Esophagus muscularis mucosa (tissue), 4 donors: Measurements from ENCODE around the gene GTF2F2. TPM values are rescaled to one million over a fixed set of nuclear protein-coding genes. Genes with fewer than 3 reads are reported as not detected.

Experiments used
- DNase-seq: peaks from one replicate; pipeline ENCODE4 v3.0.0-alpha.2; 2017; ENCODE audit errors: extremely low spot score
- H3K27ac ChIP-seq, 4 donors: fragments of 200-600 bp; sonication (generic); replicated peaks in 1 of 4; 1 replicate in 3 of 4; 2 replicates in 1 of 4; pipeline ENCODE4 v1.5.1; 2016 to 2019; ENCODE audit warnings: mild to moderate bottlenecking in 1 of 4
- H3K27me3 ChIP-seq, 4 donors: fragments of 200-600 bp; sonication (generic); one replicate each; pipeline versions ENCODE4 v1.5.1 to v1.6.0; 2016 to 2019
- H3K36me3 ChIP-seq, 4 donors: fragments of 200-600 bp; sonication (generic); one replicate each; pipeline ENCODE4 v1.5.1; 2016 to 2019
- H3K4me1 ChIP-seq, 4 donors: fragments of 200-600 bp; sonication (generic); one replicate each; pipeline ENCODE4 v1.5.1; 2016 to 2019
- H3K4me3 ChIP-seq, 4 donors: fragments of 200-600 bp; sonication (generic); 1 replicate in 2 of 4; 2 replicates in 2 of 4; pipeline ENCODE4 v1.5.1; 2016 to 2019; ENCODE audit warnings: mild to moderate bottlenecking in 4 of 4, moderate library complexity in 1 of 4
- H3K9me3 ChIP-seq, 4 donors: fragments of 200-600 bp; sonication (generic); 1 replicate in 3 of 4; 2 replicates in 1 of 4; pipeline ENCODE4 v1.5.1; 2016 to 2019
- EP300 ChIP-seq: sonication (generic); formaldehyde crosslinking; IDR thresholded peaks from one replicate; pipeline ENCODE4 v1.6.1; 2017; ENCODE audit warnings: antibody characterized with exemption
- POLR2A ChIP-seq: fragments of 450-650 bp; IDR thresholded peaks from one replicate; pipeline ENCODE4 v1.6.1; 2017; ENCODE audit warnings: antibody characterized with exemption, moderate library complexity, mild to moderate bottlenecking, low read depth
- POLR2AphosphoS5 ChIP-seq, 2 donors: sonication (generic); formaldehyde crosslinking; IDR thresholded peaks; one replicate each; pipeline ENCODE4 v1.6.1; 2017; ENCODE audit warnings: antibody characterized with exemption in 2 of 2
- WGBS: methylation state at CpG from one replicate; pipeline ENCODE4 v1.1.5; 2018; 5-methylcytosine and 5-hydroxymethylcytosine counted together
- intact Hi-C: fragments of 100-400 bp; cut with DNase I; formaldehyde crosslinking; loops from one replicate; pipeline ENCODE4 v1.15.1; 2023
- total RNA-seq, 4 donors: library from RNA; depleted of rRNA; stranded (reverse); fragments of >200 nt; gene quantifications; one replicate each; pipeline versions ENCODE4 v1.1.0 to v1.2.1, GENCODE V29; 2016
- TF ChIP-seq, protein P1 (sequence below), 3 experiments: fragments of 200-600 bp in 2 of 3; fragments of 450-650 bp in 1 of 3; sonication (generic) in 2 of 3; IDR thresholded peaks; one replicate each; pipeline ENCODE4 v1.5.1; 2017 to 2019; ENCODE audit warnings: antibody characterized with exemption in 3 of 3, mild to moderate bottlenecking in 2 of 3, moderate library complexity in 1 of 3

GTF2F2 gene
- total RNA-seq, 4 donors from 2014 or later = 12.9 to 15.1 (median 14.6) TPM

DNA sequence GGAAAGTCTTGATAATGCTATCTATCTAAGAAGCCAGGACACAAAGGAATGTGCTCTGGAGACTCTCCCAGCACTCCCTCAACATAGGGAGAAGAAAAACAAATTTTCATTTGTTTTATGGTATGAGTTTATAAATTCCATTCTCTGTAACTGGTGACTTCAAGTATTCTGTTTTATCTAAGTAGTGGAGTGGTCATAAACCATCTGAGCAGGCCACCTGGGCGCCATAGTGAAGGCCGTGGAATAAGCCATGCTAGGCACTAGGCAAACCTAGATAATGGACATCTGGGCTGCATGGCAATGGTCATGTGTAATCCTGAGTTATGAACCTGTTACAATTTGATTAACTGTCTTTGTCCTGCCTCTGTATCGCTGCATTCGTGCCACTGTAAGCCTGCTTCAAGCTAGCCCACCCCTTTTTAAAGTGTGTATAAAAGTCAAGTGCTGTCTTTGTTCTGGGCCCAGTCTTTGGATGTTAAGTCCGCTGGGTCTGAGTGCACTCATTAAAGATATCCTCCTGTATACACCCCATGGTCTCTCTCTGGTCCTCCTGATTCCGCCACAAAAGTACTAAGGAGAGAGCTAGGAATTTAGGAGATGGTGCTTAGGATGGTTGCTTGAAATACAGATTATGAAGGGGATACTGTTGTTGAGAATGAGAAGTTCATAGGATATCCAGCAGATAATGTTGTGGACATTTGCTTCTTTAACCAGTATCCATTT, 13.2 kb downstream of the GTF2F2 start:
- intact Hi-C loops = no loop called here
- H3K27me3 ChIP-seq = no peaks in the 10 kb centered on the region
- H3K36me3 ChIP-seq = peaks cover 5 to 13% (median 7%) of the 10 kb centered on the region in 4 donors
- TF ChIP-seq POLR2AphosphoS5 (IDR thresholded peaks at IDR 0.05) (no peak), POLR2A (no peak), EP300 (no peak)
- TF ChIP-seq, protein P1, sequence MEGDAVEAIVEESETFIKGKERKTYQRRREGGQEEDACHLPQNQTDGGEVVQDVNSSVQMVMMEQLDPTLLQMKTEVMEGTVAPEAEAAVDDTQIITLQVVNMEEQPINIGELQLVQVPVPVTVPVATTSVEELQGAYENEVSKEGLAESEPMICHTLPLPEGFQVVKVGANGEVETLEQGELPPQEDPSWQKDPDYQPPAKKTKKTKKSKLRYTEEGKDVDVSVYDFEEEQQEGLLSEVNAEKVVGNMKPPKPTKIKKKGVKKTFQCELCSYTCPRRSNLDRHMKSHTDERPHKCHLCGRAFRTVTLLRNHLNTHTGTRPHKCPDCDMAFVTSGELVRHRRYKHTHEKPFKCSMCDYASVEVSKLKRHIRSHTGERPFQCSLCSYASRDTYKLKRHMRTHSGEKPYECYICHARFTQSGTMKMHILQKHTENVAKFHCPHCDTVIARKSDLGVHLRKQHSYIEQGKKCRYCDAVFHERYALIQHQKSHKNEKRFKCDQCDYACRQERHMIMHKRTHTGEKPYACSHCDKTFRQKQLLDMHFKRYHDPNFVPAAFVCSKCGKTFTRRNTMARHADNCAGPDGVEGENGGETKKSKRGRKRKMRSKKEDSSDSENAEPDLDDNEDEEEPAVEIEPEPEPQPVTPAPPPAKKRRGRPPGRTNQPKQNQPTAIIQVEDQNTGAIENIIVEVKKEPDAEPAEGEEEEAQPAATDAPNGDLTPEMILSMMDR (IDR thresholded peaks at IDR 0.05) = no peak
- no peak for DNase-seq
- no peak overlapping the region for H3K4me3 ChIP-seq
- peaks cover 0 to 8% (median 0%) of the 10 kb centered on the region in 4 donors for H3K9me3 ChIP-seq
- H3K4me1 ChIP-seq = peaks cover 0 to 7% (median 2%) of the 10 kb centered on the region in 4 donors
- WGBS = 97% methylated on average over 6 of the region's 6 CpGs
- H3K27ac ChIP-seq = no peak overlapping the region

DNA sequence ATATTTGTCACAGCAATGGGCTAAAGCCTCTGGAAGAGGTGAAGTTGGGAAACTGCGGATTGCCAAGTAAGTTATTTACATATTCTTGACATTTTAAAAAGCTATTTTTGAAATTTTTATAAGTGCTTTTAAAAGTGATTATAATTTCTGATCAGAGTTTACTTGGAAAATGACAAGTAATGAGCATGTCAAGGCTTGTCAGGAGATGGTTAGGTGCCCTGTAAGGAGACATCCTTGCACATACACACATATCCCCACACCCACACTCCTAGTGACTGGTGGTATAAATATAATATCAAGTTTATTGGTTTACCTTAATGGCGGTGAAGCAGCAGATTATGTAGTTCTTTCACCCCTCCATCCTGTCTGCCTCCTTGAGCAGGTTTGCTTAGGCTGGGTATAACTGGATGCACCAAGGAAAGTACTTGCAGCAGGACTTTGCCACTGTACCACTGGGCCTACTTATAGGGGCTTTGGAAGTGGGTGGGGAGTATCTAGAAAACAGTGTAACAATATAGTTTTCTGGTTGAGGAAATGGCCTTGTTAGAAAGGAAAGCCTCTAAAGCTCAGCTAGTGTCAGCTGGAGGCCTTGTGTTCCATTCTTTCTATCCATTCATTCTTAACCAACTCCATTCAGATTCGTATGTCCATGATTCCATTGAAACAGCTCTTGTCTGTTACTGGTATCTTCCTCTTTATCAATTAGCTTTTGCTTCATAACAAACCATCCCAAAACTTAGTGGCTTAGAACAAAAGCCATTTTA, 16.6 kb downstream of the GTF2F2 start:
- WGBS = 92% methylated on average over 3 of the region's 3 CpGs
- DNase-seq = no peak

DNA sequence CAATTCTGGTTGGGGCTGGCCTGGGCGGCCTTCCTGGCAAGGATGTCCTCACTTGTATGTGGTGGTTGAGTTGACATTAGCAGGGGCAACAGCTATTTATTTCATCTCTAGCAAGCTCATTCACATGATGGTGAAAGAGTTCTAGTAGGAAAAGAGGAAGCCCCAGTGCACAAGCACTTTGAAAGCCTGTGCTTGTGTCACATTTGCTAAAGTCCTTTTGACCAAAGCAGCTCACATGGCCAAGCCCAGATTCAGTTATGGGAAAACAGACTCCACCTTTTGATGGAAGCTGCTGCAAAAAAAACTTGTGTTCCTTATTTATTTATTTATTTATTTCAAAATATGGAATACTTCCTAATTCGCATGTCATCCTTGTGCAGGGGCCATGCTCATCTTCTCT, 17.2 kb downstream of the GTF2F2 start:
- Histone ChIP-seq H3K27me3 (no peaks in the 10 kb centered on the region), H3K36me3 (peaks cover 7 to 28% (median 12%) of the 10 kb centered on the region in 4 donors), H3K9me3 (peaks cover 0 to 8% (median 0%) of the 10 kb centered on the region in 4 donors), H3K4me1 (peaks cover 0 to 7% (median 2%) of the 10 kb centered on the region in 4 donors), H3K27ac (no peak overlapping the region), H3K4me3 (no peak overlapping the region)
- 96% methylated on average over 2 of the region's 2 CpGs for WGBS
- DNase-seq = no peak
- intact Hi-C loops = no loop called here
- TF ChIP-seq POLR2A (no peak), POLR2AphosphoS5 (IDR thresholded peaks at IDR 0.05) (no peak), EP300 (no peak)
- TF ChIP-seq, protein P1 (IDR thresholded peaks at IDR 0.05) = no peak

More for the DNA sequence above, 16.6 kb downstream of the GTF2F2 start:
- no peak overlapping the region for H3K27ac ChIP-seq
- H3K36me3 ChIP-seq = peaks cover 7 to 28% (median 12%) of the 10 kb centered on the region in 4 donors
- no peak overlapping the region for H3K4me3 ChIP-seq
- peaks cover 0 to 8% (median 0%) of the 10 kb centered on the region in 4 donors for H3K9me3 ChIP-seq
- H3K4me1 ChIP-seq = peaks cover 0 to 7% (median 2%) of the 10 kb centered on the region in 4 donors
- TF ChIP-seq POLR2A (no peak), POLR2AphosphoS5 (IDR thresholded peaks at IDR 0.05) (no peak), EP300 (no peak)
- TF ChIP-seq, protein P1 (IDR thresholded peaks at IDR 0.05) = no peak
- no peaks in the 10 kb centered on the region for H3K27me3 ChIP-seq
- intact Hi-C loops = no loop called here

DNA sequence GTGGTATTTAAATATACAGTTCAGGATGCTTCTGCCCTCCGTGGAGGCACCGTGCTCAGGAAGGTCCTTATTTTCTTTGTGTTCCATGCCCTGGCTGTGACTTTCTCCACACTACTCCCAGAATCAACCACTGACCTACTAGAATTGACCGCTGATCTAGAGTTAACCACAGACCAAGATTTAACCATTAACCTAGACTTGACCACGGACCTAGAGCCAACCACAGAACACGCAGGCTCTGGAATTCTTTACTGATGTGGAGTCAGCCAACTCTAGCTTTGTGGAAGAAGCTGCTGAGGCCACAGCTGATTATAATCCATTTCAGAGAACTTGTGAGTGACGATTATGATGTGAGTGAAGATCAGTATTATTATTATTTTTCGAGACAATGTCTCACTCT, 18.0 kb downstream of the GTF2F2 start:
- TF ChIP-seq POLR2A (no peak), POLR2AphosphoS5 (IDR thresholded peaks at IDR 0.05) (no peak), EP300 (no peak)
- TF ChIP-seq, protein P1 (IDR thresholded peaks at IDR 0.05) = no peak
- peaks cover 0 to 7% (median 2%) of the 10 kb centered on the region in 4 donors for H3K4me1 ChIP-seq
- H3K27me3 ChIP-seq = no peaks in the 10 kb centered on the region
- peaks cover 0 to 6% (median 0%) of the 10 kb centered on the region in 4 donors for H3K9me3 ChIP-seq
- no peak for DNase-seq
- peaks cover 7 to 28% (median 12%) of the 10 kb centered on the region in 4 donors for H3K36me3 ChIP-seq
- no peak overlapping the region for H3K27ac ChIP-seq
- intact Hi-C loops = no loop called here
- H3K4me3 ChIP-seq = no peak overlapping the region
- WGBS = 96% methylated on average over 7 of the region's 7 CpGs
